HEK293 (cell line): Measurements from ENCODE around the gene UBE2Q2.

Experiments
- CTCF ChIA-PET: fragments of 350-600 bp; formaldehyde crosslinking; extraction: SDS; loops from one replicate; lab custom pipeline; 2021; ENCODE audit warnings: antibody characterized with exemption; lab: Yijun Ruan, JAX
- POLR2A ChIA-PET: fragments of 300-600 bp; formaldehyde crosslinking; extraction: SDS; loops from one replicate; lab custom pipeline; 2020; ENCODE audit warnings: antibody characterized with exemption, inconsistent platforms; lab: Yijun Ruan, JAX
- H3K27ac ChIP-seq: fragments of 200-500 bp; sonication (Bioruptor generic); 2 replicates; pipeline ENCODE4 v1.5.1; 2014; ENCODE audit warnings: low read depth, low read length, control low read depth, inconsistent platforms; ENCODE audit errors: extremely low read depth
- H3K36me3 ChIP-seq, 2 experiments: fragments of 200-500 bp in 1 of 2; sonication (Bioruptor generic) in 1 of 2; 1 replicate in 1 of 2; 2 replicates in 1 of 2; pipeline ENCODE4 v1.5.1; 2014 to 2017; ENCODE audit warnings: inconsistent platforms in 2 of 2, low read length in 2 of 2; ENCODE audit not compliant: control insufficient read depth in 2 of 2, insufficient read depth in 1 of 2
- H3K4me1 ChIP-seq: fragments of 200-500 bp; sonication (Bioruptor generic); 2 replicates; pipeline ENCODE4 v1.5.1; 2014; ENCODE audit warnings: mild to moderate bottlenecking, low read length, inconsistent platforms; ENCODE audit not compliant: control insufficient read depth, insufficient read depth
- H3K4me3 ChIP-seq: 2 replicates; pipeline ENCODE4 v1.5.1; 2011; ENCODE audit warnings: low read depth, mild to moderate bottlenecking, control low read depth, low read length, moderate library complexity
- H3K9me3 ChIP-seq: fragments of 200-500 bp; sonication (Bioruptor generic); 2 replicates; pipeline ENCODE4 v1.5.1; 2014; ENCODE audit warnings: low read depth, low read length, inconsistent platforms; ENCODE audit not compliant: control insufficient read depth, insufficient read depth
- HOXA7 ChIP-seq: sonication (generic); formaldehyde crosslinking; IDR thresholded peaks from 2 replicates; pipeline ENCODE4 v1.8.1; 2022; ENCODE audit warnings: missing genetic modification reagents, borderline replicate concordance
- KLF9 ChIP-seq: fragments of 450-650 bp; formaldehyde crosslinking; IDR thresholded peaks from 2 replicates; pipeline ENCODE4 v1.5.1; 2016; ENCODE audit warnings: missing biosample characterization, missing genetic modification characterization, low read depth
- OVOL3 ChIP-seq: fragments of 450-650 bp; formaldehyde crosslinking; IDR thresholded peaks from 2 replicates; pipeline ENCODE4 v1.5.1; 2016; ENCODE audit warnings: missing biosample characterization, missing genetic modification characterization
- REPIN1 ChIP-seq: fragments of 450-650 bp; formaldehyde crosslinking; IDR thresholded peaks from 2 replicates; pipeline ENCODE4 v1.5.1; 2017; ENCODE audit warnings: missing biosample characterization, missing genetic modification characterization, low read depth
- ZBTB1 ChIP-seq: fragments of 450-650 bp; formaldehyde crosslinking; IDR thresholded peaks from 2 replicates; pipeline ENCODE4 v1.5.1; 2016; ENCODE audit warnings: missing biosample characterization, missing genetic modification characterization
- ZFP3 ChIP-seq: fragments of 450-650 bp; formaldehyde crosslinking; IDR thresholded peaks from 2 replicates; pipeline ENCODE4 v1.5.1; 2016; ENCODE audit warnings: low read depth, missing biosample characterization, missing genetic modification characterization
- ZIC2 ChIP-seq: fragments of 450-650 bp; formaldehyde crosslinking; IDR thresholded peaks from 2 replicates; pipeline ENCODE4 v1.5.1; 2016; ENCODE audit warnings: missing biosample characterization, missing genetic modification characterization
- ZNF157 ChIP-seq: fragments of 450-650 bp; formaldehyde crosslinking; IDR thresholded peaks from 2 replicates; pipeline ENCODE4 v1.5.1; 2016; ENCODE audit warnings: missing biosample characterization, missing genetic modification characterization
- ZNF24 ChIP-seq: fragments of 450-650 bp; formaldehyde crosslinking; IDR thresholded peaks from 2 replicates; pipeline ENCODE4 v1.5.1; 2016; ENCODE audit warnings: missing biosample characterization, missing genetic modification characterization
- ZNF473 ChIP-seq: fragments of 450-650 bp; formaldehyde crosslinking; IDR thresholded peaks from 2 replicates; pipeline ENCODE4 v1.5.1; 2017; ENCODE audit warnings: missing biosample characterization, missing genetic modification characterization
- ZNF510 ChIP-seq: fragments of 450-650 bp; formaldehyde crosslinking; IDR thresholded peaks from 2 replicates; pipeline ENCODE4 v1.5.1; 2018; ENCODE audit warnings: mild to moderate bottlenecking, missing genetic modification characterization, missing biosample characterization; ENCODE audit not compliant: insufficient replicate concordance
- ZNF514 ChIP-seq: fragments of 450-650 bp; formaldehyde crosslinking; IDR thresholded peaks from 2 replicates; pipeline ENCODE4 v1.5.1; 2016; ENCODE audit warnings: missing biosample characterization, missing genetic modification characterization
- ZNF521 ChIP-seq: fragments of 450-650 bp; formaldehyde crosslinking; IDR thresholded peaks from 2 replicates; pipeline ENCODE4 v1.5.1; 2017; ENCODE audit warnings: missing biosample characterization, mild to moderate bottlenecking, missing genetic modification characterization
- ZNF548 ChIP-seq: fragments of 450-650 bp; formaldehyde crosslinking; IDR thresholded peaks from 2 replicates; pipeline ENCODE4 v1.5.1; 2016; ENCODE audit warnings: missing biosample characterization, missing genetic modification characterization
- ZNF555 ChIP-seq: fragments of 450-650 bp; formaldehyde crosslinking; conservative IDR thresholded peaks from 2 replicates; pipeline ENCODE4 v1.5.1; 2017; ENCODE audit warnings: missing biosample characterization, mild to moderate bottlenecking, missing genetic modification characterization, inconsistent platforms
- ZNF558 ChIP-seq: fragments of 450-650 bp; formaldehyde crosslinking; IDR thresholded peaks from 2 replicates; pipeline ENCODE4 v1.5.1; 2016; ENCODE audit warnings: missing biosample characterization, missing genetic modification characterization
- ZNF654 ChIP-seq: fragments of 450-650 bp; formaldehyde crosslinking; IDR thresholded peaks from 2 replicates; pipeline ENCODE4 v1.5.1; 2016; ENCODE audit warnings: low read depth, missing biosample characterization, missing genetic modification characterization
- ZNF830 ChIP-seq: fragments of 450-650 bp; IDR thresholded peaks from 2 replicates; pipeline ENCODE4 v1.5.0; 2018; ENCODE audit warnings: missing biosample characterization, missing genetic modification characterization, low read depth, mild to moderate bottlenecking, moderate library complexity
- ZNF837 ChIP-seq: fragments of 450-650 bp; formaldehyde crosslinking; IDR thresholded peaks from 2 replicates; pipeline ENCODE4 v1.5.1; 2016; ENCODE audit warnings: missing biosample characterization, missing genetic modification characterization
- ZSCAN30 ChIP-seq: fragments of 450-650 bp; IDR thresholded peaks from 2 replicates; pipeline ENCODE4 v1.5.1; 2018; ENCODE audit warnings: missing biosample characterization, mild to moderate bottlenecking, missing genetic modification characterization, moderate library complexity
- TF ChIP-seq, protein P1 (sequence below): sonication (generic); formaldehyde crosslinking; IDR thresholded peaks from 2 replicates; pipeline ENCODE4 v1.8.1; 2022; ENCODE audit warnings: mild to moderate bottlenecking, moderate library complexity, missing genetic modification reagents
- TF ChIP-seq, protein P2 (sequence below): fragments of 450-650 bp; formaldehyde crosslinking; conservative IDR thresholded peaks from 2 replicates; pipeline ENCODE4 v1.5.1; 2016; ENCODE audit warnings: low read depth, missing biosample characterization, missing genetic modification characterization
- TF ChIP-seq, protein P3 (sequence below): fragments of 450-650 bp; formaldehyde crosslinking; IDR thresholded peaks from 2 replicates; pipeline ENCODE4 v1.5.1; 2016; ENCODE audit warnings: missing biosample characterization, missing genetic modification characterization
- TF ChIP-seq, protein P4 (sequence below): fragments of 450-650 bp; formaldehyde crosslinking; IDR thresholded peaks from 2 replicates; pipeline ENCODE4 v1.5.0; 2017; ENCODE audit warnings: missing biosample characterization, missing genetic modification characterization, borderline replicate concordance
- TF ChIP-seq, protein P5 (sequence below): fragments of 450-650 bp; formaldehyde crosslinking; optimal IDR thresholded peaks from 2 replicates; pipeline ENCODE3; 2016; ENCODE audit warnings: missing biosample characterization, mild to moderate bottlenecking, missing genetic modification characterization

UBE2Q2 gene

DNA sequence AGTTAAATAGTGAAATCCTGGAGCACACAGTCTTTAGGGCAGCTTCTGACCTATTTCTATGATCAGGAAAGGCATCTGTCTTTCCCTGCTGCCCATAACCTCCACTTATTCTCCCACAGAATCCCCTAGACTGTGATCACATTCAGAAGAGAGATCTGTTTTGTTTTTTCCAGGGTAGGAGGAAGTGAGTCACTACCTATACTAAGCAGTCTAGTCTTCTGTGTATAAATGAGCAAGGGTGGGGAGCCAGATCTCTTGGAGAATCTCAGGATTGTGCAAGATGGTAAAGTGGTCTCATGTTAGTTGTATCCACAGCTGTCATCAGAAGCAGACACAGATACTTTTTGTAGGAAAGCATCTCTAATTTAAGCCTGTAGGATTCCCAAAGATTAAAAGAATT lies 48.6 kb downstream of the UBE2Q2 start (continued):
- no peak for TF ChIP-seq ZNF521 (tag by site-specific recombination)
- no peak for TF ChIP-seq ZNF24 (tag by site-specific recombination)
- no peak for TF ChIP-seq ZNF473
- no peak for TF ChIP-seq ZNF548
- TF ChIP-seq KLF9: no peak
- TF ChIP-seq, protein P1, sequence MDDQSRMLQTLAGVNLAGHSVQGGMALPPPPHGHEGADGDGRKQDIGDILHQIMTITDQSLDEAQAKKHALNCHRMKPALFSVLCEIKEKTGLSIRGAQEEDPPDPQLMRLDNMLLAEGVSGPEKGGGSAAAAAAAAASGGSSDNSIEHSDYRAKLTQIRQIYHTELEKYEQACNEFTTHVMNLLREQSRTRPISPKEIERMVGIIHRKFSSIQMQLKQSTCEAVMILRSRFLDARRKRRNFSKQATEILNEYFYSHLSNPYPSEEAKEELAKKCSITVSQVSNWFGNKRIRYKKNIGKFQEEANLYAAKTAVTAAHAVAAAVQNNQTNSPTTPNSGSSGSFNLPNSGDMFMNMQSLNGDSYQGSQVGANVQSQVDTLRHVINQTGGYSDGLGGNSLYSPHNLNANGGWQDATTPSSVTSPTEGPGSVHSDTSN (CRISPR knock-in tag): no peak
- no peak for TF ChIP-seq ZNF654 (tag by site-specific recombination)
- TF ChIP-seq ZNF558: no peak
- no peak for TF ChIP-seq ZNF510 (tag by site-specific recombination)
- TF ChIP-seq REPIN1 (tag by site-specific recombination): no peak
- TF ChIP-seq OVOL3: no peak
- no peak for TF ChIP-seq ZNF157 (tag by site-specific recombination)

DNA sequence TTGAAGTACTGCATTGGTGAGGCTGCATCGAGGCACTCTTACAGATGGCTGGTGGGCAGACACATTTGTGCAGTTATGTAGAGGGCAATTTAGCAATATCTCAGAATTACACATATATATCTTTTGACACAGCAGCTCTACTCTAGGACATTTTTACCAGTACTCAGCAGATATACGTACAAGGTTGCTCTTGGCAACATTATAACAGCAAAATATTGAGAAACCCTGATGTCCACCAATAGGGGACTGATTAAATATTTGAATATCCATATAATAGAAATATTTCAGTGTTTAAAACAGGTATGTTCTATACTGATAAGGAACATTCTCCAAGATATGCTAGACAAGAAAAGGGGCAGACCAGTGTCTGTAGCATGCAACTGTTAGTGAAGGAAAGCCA lies 52.5 kb downstream of the UBE2Q2 start:
- POLR2A ChIA-PET: no interaction called here

DNA sequence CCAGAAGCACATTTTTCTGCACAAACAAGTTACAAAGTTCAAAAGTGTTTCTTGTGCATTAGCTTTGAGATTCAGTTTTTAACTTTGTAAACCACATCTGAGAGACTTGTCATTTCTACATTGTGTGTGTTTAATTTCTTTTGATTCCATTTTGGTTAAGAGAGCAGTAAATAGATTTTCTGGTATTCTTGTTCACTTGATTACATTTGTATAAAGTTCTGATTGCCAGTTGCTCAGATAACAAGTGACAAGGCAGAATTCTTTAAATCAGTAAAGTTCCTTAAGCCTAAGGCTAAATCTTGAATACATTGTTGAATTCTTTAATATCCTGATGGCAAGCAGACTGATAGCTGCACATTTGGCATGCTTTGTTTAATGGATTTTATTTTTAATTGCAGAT lies 57.3 kb downstream of the UBE2Q2 start:
- Histone ChIP-seq H3K27ac (no peak overlapping the region), H3K4me3 (no peak overlapping the region), H3K9me3 (no peaks in the 10 kb centered on the region), H3K36me3 (peaks cover 3 to 13% of the 10 kb centered on the region in 2 experiments), H3K4me1 (peaks cover 19% of the 10 kb centered on the region)
- ChIA-PET POLR2A (no interaction called here), CTCF (no interaction called here)
- no peak for TF ChIP-seq ZSCAN30 (tag by site-specific recombination)
- TF ChIP-seq ZNF514 (tag by site-specific recombination): no peak
- TF ChIP-seq, protein P2, sequence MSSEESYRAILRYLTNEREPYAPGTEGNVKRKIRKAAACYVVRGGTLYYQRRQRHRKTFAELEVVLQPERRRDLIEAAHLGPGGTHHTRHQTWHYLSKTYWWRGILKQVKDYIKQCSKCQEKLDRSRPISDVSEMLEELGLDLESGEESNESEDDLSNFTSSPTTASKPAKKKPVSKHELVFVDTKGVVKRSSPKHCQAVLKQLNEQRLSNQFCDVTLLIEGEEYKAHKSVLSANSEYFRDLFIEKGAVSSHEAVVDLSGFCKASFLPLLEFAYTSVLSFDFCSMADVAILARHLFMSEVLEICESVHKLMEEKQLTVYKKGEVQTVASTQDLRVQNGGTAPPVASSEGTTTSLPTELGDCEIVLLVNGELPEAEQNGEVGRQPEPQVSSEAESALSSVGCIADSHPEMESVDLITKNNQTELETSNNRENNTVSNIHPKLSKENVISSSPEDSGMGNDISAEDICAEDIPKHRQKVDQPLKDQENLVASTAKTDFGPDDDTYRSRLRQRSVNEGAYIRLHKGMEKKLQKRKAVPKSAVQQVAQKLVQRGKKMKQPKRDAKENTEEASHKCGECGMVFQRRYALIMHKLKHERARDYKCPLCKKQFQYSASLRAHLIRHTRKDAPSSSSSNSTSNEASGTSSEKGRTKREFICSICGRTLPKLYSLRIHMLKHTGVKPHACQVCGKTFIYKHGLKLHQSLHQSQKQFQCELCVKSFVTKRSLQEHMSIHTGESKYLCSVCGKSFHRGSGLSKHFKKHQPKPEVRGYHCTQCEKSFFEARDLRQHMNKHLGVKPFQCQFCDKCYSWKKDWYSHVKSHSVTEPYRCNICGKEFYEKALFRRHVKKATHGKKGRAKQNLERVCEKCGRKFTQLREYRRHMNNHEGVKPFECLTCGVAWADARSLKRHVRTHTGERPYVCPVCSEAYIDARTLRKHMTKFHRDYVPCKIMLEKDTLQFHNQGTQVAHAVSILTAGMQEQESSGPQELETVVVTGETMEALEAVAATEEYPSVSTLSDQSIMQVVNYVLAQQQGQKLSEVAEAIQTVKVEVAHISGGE: no peak
- TF ChIP-seq ZBTB1 (tag by site-specific recombination): no peak
- no peak for TF ChIP-seq HOXA7
- no peak for TF ChIP-seq ZNF555
- TF ChIP-seq ZFP3 (tag by site-specific recombination): no peak
- TF ChIP-seq ZIC2 (tag by site-specific recombination): no peak
- TF ChIP-seq ZNF837 (tag by site-specific recombination): no peak
- TF ChIP-seq, protein P3, sequence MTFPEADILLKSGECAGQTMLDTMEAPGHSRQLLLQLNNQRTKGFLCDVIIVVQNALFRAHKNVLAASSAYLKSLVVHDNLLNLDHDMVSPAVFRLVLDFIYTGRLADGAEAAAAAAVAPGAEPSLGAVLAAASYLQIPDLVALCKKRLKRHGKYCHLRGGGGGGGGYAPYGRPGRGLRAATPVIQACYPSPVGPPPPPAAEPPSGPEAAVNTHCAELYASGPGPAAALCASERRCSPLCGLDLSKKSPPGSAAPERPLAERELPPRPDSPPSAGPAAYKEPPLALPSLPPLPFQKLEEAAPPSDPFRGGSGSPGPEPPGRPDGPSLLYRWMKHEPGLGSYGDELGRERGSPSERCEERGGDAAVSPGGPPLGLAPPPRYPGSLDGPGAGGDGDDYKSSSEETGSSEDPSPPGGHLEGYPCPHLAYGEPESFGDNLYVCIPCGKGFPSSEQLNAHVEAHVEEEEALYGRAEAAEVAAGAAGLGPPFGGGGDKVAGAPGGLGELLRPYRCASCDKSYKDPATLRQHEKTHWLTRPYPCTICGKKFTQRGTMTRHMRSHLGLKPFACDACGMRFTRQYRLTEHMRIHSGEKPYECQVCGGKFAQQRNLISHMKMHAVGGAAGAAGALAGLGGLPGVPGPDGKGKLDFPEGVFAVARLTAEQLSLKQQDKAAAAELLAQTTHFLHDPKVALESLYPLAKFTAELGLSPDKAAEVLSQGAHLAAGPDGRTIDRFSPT (tag by site-specific recombination): no peak

More for the DNA sequence above, 52.5 kb downstream of the UBE2Q2 start:
- H3K36me3 ChIP-seq: peaks cover 20 to 21% of the 10 kb centered on the region in 2 experiments
- H3K4me1 ChIP-seq: no peaks in the 10 kb centered on the region
- H3K9me3 ChIP-seq: no peaks in the 10 kb centered on the region
- no peak overlapping the region for H3K4me3 ChIP-seq
- TF ChIP-seq, protein P4, sequence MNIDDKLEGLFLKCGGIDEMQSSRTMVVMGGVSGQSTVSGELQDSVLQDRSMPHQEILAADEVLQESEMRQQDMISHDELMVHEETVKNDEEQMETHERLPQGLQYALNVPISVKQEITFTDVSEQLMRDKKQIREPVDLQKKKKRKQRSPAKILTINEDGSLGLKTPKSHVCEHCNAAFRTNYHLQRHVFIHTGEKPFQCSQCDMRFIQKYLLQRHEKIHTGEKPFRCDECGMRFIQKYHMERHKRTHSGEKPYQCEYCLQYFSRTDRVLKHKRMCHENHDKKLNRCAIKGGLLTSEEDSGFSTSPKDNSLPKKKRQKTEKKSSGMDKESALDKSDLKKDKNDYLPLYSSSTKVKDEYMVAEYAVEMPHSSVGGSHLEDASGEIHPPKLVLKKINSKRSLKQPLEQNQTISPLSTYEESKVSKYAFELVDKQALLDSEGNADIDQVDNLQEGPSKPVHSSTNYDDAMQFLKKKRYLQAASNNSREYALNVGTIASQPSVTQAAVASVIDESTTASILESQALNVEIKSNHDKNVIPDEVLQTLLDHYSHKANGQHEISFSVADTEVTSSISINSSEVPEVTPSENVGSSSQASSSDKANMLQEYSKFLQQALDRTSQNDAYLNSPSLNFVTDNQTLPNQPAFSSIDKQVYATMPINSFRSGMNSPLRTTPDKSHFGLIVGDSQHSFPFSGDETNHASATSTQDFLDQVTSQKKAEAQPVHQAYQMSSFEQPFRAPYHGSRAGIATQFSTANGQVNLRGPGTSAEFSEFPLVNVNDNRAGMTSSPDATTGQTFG (tag by site-specific recombination): no peak
- TF ChIP-seq ZNF830 (tag by site-specific recombination): no peak
- TF ChIP-seq, protein P5, sequence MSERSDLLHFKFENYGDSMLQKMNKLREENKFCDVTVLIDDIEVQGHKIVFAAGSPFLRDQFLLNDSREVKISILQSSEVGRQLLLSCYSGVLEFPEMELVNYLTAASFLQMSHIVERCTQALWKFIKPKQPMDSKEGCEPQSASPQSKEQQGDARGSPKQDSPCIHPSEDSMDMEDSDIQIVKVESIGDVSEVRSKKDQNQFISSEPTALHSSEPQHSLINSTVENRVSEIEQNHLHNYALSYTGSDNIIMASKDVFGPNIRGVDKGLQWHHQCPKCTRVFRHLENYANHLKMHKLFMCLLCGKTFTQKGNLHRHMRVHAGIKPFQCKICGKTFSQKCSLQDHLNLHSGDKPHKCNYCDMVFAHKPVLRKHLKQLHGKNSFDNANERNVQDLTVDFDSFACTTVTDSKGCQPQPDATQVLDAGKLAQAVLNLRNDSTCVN (tag by site-specific recombination): no peak
- TF ChIP-seq, all 188 proteins: peak for 0
- no peak overlapping the region for H3K27ac ChIP-seq
- CTCF ChIA-PET: no interaction called here
